Right kidney (tissue), 9 donors: ENCODE measurements around the gene VAMP8.
A peak's percentile ranks its signal among the peaks of the same experiment; 100 is the strongest.
"Not testable (repeated sequence)": the region's sequence is repeated elsewhere in the genome, so short reads cannot be mapped to it uniquely, and the experiment has no call there.

Source experiments
- DNase-seq: peaks from one replicate; pipeline ENCODE4 v3.0.0-alpha.2; 2016
- long read RNA-seq, 8 donors: transcript quantifications; one replicate each; lab custom pipeline, GENCODE V29; 2026

Gene VAMP8
- long read RNA-seq, donor 1, transcript VAMP8-201 (3 exons, 774 nt), result major isoform, 98 of 134 reads
- long read RNA-seq, donor 1, partial matches to known transcripts, result 9 of 134 reads
- long read RNA-seq, donor 1, other reads (novel, unspliced or antisense), result 27 of 134 reads
- long read RNA-seq, donor 2, transcript VAMP8-201 (3 exons, 774 nt), result major isoform, 50 of 56 reads
- long read RNA-seq, donor 2, partial matches to known transcripts, result 5 of 56 reads
- long read RNA-seq, donor 2, other reads (novel, unspliced or antisense), result 0 of 56 reads
- long read RNA-seq, donor 3, transcript VAMP8-201 (3 exons, 774 nt), result major isoform, 36 of 49 reads
- long read RNA-seq, donor 3, partial matches to known transcripts, result 13 of 49 reads
- long read RNA-seq, donor 3, other reads (novel, unspliced or antisense), result 0 of 49 reads
- long read RNA-seq, donor 4, transcript VAMP8-201 (3 exons, 774 nt), result major isoform, 43 of 73 reads
- long read RNA-seq, donor 4, partial matches to known transcripts, result 24 of 73 reads
- long read RNA-seq, donor 4, other reads (novel, unspliced or antisense), result 5 of 73 reads
- long read RNA-seq, donor 5, transcript VAMP8-201 (3 exons, 774 nt), result major isoform, 67 of 88 reads
- long read RNA-seq, donor 5, partial matches to known transcripts, result 20 of 88 reads
- long read RNA-seq, donor 5, other reads (novel, unspliced or antisense), result 0 of 88 reads
- long read RNA-seq, donor 6, transcript VAMP8-201 (3 exons, 774 nt), result major isoform, 53 of 89 reads
- long read RNA-seq, donor 6, partial matches to known transcripts, result 29 of 89 reads
- long read RNA-seq, donor 6, other reads (novel, unspliced or antisense), result 7 of 89 reads
- long read RNA-seq, donor 7, transcript VAMP8-201 (3 exons, 774 nt), result major isoform, 62 of 203 reads
- long read RNA-seq, donor 7, partial matches to known transcripts, result 121 of 203 reads
- long read RNA-seq, donor 7, other reads (novel, unspliced or antisense), result 19 of 203 reads
- long read RNA-seq, donor 8, transcript VAMP8-201 (3 exons, 774 nt), result major isoform, 61 of 69 reads
- long read RNA-seq, donor 8, partial matches to known transcripts, result 6 of 69 reads
- long read RNA-seq, donor 8, other reads (novel, unspliced or antisense), result 0 of 69 reads

- peak; percentile 63 for DNase-seq
Observed at GRCh38 chr2:85577386-85578242, at the start of gene VAMP8. TSS of gene VAMP8 (plus strand) at chr2:85577586. CDS start at chr2:85577647, 61 bp downstream.

- no peak for DNase-seq
Observed at GRCh38 chr2:85527787-85528186, 49.6 kb upstream of the VAMP8 start.

DNA sequence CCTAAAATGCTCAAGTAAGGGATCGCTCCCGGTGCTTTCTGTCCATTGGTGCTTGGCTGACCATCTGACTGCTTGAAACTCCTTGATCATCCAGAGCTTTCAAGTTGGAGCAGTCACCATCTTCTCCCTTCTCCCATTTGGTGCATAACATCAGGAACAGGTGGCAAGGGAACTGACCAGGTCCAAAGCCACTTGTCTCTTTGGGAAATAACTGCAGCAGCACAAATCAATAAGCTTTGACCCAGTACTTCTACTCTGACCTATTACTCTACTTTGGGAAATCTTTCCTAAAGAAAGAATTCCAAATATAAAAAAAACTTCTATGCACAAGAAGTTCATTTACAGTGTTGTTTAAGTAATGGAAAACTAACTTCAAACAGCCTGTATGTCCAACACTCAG lies 49.0 kb upstream of the VAMP8 start:
- no peak for DNase-seq

- no peak for DNase-seq
Observed at GRCh38 chr2:85529809-85530208, 47.6 kb upstream of the VAMP8 start.

GRCh38 chr2:85531589-85531988 lies 45.8 kb upstream of the VAMP8 start:
- DNase-seq, result no peak

GRCh38 chr2:85534099-85534498 lies 43.3 kb upstream of the VAMP8 start:
- DNase-seq, result no peak

DNA sequence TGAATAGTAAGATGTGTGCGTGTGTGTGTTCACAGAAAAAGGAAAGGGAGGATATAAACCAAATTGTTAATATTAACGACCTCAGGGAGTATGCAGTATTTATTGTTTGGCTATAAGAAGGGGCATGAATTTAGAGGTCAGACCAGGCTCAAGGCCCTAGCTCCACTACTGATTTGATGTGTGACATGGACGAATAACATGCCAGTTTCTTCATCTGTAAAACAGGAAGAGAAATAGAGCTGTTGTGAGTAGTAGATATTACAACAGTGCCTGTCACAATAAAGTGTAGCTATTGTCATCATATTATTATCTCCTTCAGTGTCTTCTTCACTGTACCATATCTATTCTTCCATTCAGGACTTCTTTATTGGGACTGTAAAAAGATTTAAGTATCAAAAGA lies 42.5 kb upstream of the VAMP8 start:
- no peak for DNase-seq

- DNase-seq, result no peak
Observed at GRCh38 chr2:85536479-85536878, 40.9 kb upstream of the VAMP8 start.

GRCh38 chr2:85537600-85538506 lies 39.5 kb upstream of the VAMP8 start:
- DNase-seq, result peak; percentile 84

DNA sequence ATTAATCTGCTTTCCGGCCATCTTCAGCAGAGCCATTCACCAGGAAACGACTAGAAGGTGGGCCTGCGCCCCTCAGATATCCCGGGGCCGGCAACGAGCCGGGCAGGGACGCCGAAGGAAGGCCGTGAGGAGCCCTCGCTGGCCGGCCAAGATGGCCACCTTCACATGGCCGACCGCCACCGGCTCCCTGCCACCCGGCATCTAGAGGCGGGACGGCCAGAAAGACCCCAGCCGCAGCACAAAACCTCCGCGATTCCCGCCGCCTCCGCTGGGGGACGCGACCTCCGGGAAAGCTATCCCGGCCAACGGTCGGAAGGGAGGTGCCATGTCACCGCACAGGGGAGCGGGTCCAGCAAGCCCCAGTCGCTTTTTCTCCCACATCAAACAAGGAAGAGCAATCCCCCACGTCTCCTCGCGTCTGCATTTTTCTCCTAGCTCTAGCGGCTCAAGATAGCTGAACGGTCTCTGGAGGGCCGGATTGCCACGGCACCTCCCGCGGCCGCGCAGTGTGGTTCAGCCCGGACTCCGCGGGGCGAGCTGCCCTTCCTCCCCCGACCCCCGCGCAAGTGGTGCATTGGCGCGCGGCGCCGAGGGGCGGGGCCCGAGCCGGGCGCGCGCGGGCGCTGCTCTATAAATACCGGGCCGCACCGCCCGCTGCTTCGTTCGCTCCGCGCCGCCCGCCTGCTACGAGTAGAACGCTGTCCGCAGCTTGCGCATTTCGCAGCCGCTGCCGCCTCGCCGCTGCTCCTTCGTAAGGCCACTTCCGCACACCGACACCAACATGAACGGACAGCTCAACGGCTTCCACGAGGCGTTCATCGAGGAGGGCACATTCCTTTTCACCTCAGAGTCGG lies 38.7 kb upstream of the VAMP8 start, which contains the start of gene MAT2A:
TSS of gene MAT2A (plus strand) at position 662 of the 854 bp plus-strand sequence. CDS start at position 782, 120 bp downstream.
- peak; percentile 100 for DNase-seq

DNA sequence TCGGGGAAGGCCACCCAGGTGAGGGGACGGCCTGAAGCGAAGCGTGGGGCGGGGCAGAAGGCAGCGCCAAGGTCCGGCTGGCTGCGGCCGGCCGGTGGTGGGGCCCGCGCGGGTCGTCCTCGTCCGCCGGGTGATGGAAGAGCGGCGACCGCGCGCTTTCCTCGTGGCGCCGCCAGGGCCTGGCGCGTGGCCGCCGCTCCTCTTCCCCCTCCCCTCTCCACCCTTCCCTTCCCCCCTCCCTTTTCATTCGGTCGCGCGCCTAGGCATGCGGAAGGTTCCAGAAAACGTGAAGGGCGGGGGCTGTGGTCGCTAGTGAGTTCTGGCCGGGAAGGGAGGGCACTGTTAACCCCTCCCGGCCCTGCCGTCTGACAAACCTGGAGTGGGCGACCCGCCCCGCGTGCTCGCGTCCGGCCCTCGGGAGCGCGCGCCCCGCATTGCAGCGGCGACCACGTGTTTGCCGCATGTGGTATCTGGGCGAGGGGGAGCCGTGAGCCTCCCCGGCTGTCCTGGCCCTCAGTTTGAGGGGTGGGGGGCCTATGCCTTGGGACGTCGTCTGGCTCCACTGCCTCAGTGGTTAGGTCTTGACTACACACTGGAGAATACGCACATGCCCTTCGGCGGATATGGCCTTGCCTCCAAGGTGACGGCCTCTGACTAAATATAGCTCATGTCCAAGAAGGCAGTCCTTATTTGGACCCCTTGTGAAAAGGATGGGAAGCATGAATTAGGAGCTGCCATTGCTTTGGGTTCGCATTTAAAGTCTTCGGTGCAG lies 37.8 kb upstream of the VAMP8 start:
- peak; percentile 84 for DNase-seq

DNA sequence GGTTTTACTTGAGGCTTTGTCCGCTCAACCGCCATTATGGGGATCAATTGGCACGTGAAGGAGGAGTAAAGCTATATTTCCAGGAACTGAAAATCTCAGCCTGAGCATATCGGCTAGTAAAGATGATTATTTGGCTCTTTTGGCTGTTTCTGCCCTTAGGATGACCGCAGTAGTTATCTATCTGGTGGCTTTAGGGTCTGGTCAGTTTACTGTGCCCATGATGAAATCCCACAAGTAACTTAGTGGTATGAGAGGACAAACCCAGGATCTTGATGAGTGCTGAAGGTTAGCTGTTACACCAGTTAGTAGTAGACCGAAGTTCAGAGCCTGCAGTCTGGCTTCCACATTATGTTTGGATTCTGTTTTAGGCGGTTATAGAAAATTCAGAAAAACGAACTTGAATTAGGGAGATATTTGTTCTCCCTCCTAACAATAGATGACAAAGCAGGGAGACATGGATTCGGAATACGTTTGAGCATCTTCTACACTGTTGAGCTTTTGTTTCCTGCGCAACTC lies 37.2 kb upstream of the VAMP8 start:
- peak; percentile 32 for DNase-seq

GRCh38 chr2:85541262-85541661 lies 36.1 kb upstream of the VAMP8 start:
- no peak for DNase-seq

DNA sequence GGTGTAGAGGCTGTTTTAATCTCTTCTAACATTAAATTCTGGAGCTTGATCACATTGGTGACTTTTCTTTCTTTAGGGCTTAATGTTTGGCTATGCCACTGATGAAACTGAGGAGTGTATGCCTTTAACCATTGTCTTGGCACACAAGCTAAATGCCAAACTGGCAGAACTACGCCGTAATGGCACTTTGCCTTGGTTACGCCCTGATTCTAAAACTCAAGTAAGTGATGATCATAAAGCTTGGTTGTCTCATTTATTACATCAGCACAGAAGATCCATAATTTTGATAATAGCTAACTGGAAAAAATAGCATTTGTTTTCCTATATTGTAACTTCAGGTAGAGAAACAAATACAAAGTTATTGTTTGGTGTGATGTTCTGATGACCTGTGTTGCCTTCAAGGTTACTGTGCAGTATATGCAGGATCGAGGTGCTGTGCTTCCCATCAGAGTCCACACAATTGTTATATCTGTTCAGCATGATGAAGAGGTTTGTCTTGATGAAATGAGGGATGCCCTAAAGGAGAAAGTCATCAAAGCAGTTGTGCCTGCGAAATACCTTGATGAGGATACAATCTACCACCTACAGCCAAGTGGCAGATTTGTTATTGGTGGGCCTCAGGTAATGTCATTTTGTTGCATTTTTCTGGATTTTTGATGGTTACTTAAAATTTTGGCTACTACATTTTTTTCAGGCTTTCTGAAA lies 35.5 kb upstream of the VAMP8 start:
- DNase-seq, result no peak

DNA sequence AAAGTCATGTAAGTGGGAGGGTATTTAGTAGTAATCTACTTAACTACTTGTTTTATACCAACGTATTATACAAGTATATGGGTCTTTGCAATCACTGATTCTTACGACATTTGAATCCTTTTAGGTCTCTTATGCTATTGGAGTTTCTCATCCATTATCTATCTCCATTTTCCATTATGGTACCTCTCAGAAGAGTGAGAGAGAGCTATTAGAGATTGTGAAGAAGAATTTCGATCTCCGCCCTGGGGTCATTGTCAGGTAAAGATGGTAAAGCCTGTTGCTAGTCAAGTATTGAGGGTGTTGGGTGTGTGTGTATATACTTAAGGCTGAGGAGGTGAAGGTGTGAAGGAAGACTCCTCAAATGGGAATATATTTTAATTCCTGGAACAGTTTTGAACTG lies 34.6 kb upstream of the VAMP8 start:
- DNase-seq, result no peak

DNA sequence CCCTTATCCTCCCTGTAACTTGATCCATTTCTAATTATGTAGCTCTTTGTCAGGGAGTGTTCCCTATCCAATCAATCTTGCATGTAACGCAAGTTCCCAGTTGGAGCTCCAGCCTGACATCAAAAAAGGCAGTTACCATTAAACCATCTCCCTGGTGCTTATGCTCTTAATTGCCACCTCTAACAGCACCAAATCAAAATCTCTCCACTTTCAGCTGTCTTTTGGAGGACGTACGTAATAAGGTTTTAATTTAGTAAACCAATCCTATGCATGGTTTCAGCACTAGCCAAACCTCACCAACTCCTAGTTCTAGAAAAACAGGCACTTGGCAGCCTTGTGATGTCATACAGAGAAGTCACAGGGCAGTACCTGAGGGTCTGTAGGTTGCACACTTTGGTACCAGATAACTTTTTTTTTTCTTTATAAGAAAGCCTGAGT lies 33.1 kb upstream of the VAMP8 start:
- not testable (repeated sequence) for DNase-seq

DNA sequence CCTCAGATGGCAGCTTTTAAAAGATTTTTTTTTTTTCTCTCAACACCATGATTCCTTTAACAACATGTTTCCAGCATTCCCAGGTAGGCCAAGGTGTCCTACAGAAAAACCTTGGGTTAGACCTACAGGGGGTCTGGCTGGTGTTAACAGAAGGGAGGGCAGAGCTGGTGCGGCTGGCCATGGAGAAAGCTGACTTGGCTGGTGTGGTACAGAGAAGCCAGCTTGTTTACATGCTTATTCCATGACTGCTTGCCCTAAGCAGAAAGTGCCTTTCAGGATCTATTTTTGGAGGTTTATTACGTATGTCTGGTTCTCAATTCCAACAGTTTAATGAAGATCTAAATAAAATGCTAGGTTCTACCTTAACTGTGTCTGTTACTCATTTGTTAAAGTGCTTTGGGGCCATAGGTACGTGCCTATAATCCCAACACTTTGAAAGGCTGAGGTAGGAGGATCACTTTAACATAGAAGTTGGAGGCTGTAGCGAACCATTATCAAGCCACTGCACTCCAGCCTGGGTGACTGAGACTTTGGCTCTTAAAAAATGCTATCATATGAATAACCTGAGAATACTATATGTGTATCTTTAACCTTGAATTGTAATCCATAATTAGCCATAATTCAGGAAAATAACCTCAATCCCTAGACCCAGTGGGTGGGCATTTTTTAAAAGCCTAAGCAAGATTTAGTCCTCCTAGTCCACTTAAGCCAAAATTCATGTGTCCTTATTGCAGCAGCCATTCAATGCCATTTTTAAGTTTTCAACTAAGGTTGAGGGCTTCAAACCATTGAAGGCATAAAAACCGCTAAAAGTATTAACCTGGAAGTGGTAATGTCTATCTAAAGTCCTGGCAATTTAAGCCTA lies 32.2 kb upstream of the VAMP8 start:
- DNase-seq, result not testable (repeated sequence)
